Measurements from ENCODE around the gene TMPRSS6. TPM values are rescaled to one million over a fixed set of nuclear protein-coding genes. Genes with fewer than 3 reads are reported as not detected.
"Not testable (repeated sequence)": the region's sequence is repeated elsewhere in the genome, so short reads cannot be mapped to it uniquely, and the experiment has no call there.

Gene TMPRSS6
- total RNA-seq, 4 donors from 2014 or later, result not detected

- no peak for DNase-seq (ENCODE audit: extremely low spot score)
- intact Hi-C loops (cut with DNase I), result loop anchor here (10.0 kb wide), 1 partner anchor 132 kb away; no protein-coding TSS in a partner anchor
- WGBS, result 88% methylated on average over 8 of the region's 8 CpGs
Measured at GRCh38 chr22:37072673-37073072, 36.8 kb downstream of the TMPRSS6 start.

GRCh38 chr22:37071850-37072592 lies 37.5 kb downstream of the TMPRSS6 start:
- intact Hi-C loops (cut with DNase I), result loop anchor here (10.0 kb wide), 1 partner anchor 133 kb away; no protein-coding TSS in a partner anchor
- H3K27ac ChIP-seq (replicated peaks in 1 of 4); DNase-seq (ENCODE audit: extremely low spot score); H3K9me3 ChIP-seq; H3K36me3 ChIP-seq; H3K4me1 ChIP-seq; H3K4me3 ChIP-seq: not testable (repeated sequence)
- WGBS, result 90% methylated on average over 5 of the region's 5 CpGs
- peaks cover 0 to 89% (median 28%) of the 10 kb centered on the region in 4 donors for H3K27me3 ChIP-seq

More at GRCh38 chr22:37072673-37073072, 36.8 kb downstream of the TMPRSS6 start:
- Histone ChIP-seq H3K36me3 (no peaks in the 10 kb centered on the region), H3K4me3 (no peak overlapping the region), H3K4me1 (peaks cover 0 to 4% (median 0%) of the 10 kb centered on the region in 4 donors), H3K27ac (replicated peaks in 1 of 4) (no peak overlapping the region), H3K27me3 (peaks cover 0 to 86% (median 27%) of the 10 kb centered on the region in 4 donors), H3K9me3 (no peaks in the 10 kb centered on the region)
- TF ChIP-seq POLR2A (IDR thresholded peaks at IDR 0.05; ENCODE audit: low read depth) (no peak), CTCF (IDR thresholded peaks at IDR 0.05) (no peak), POLR2AphosphoS5 (IDR thresholded peaks at IDR 0.05) (peak in 1 of 2 donors; percentile 29)

DNA sequence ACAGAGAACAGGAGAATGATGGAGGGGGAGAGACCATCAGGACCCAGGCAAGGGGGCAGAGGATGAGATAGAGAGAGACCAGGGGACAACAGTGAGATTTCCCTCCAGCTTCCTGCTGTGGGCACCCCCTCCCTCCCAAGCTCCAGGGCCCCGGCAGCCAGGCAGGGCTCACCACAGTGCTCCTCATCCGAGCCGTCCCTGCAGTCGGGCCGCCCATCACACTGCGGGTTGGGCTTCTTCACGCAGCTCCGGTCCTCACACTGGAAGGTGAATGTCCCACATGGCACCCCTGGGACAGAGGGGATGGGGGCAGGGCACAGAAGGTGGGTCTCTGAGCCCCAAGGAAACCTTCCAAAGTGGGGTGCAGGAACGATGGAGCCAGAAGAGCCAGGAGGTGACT lies 38.8 kb downstream of the TMPRSS6 start:
- H3K4me3 ChIP-seq, result no peak overlapping the region
- H3K27ac ChIP-seq (replicated peaks in 1 of 4), result no peak overlapping the region
- 67% methylated on average over 9 of the region's 9 CpGs for WGBS
- intact Hi-C loops (cut with DNase I), result loop anchor here (10.0 kb wide), 1 partner anchor 134 kb away; no protein-coding TSS in a partner anchor
- TF ChIP-seq POLR2AphosphoS5 (IDR thresholded peaks at IDR 0.05) (no peak), POLR2A (IDR thresholded peaks at IDR 0.05; ENCODE audit: low read depth) (no peak), CTCF (IDR thresholded peaks at IDR 0.05) (no peak), EP300 (IDR thresholded peaks at IDR 0.05) (no peak)
- DNase-seq (ENCODE audit: extremely low spot score), result no peak
- peaks cover 0 to 91% (median 28%) of the 10 kb centered on the region in 4 donors for H3K27me3 ChIP-seq
- H3K9me3 ChIP-seq, result no peaks in the 10 kb centered on the region
- peaks cover 0 to 4% (median 0%) of the 10 kb centered on the region in 4 donors for H3K4me1 ChIP-seq
- no peaks in the 10 kb centered on the region for H3K36me3 ChIP-seq

- peaks cover 0 to 89% (median 28%) of the 10 kb centered on the region in 4 donors for H3K27me3 ChIP-seq
- 76% methylated on average over 8 of the region's 8 CpGs for WGBS
- intact Hi-C loops (cut with DNase I), result loop anchor here (10.0 kb wide), 1 partner anchor 134 kb away; no protein-coding TSS in a partner anchor
Measured at GRCh38 chr22:37070334-37070733, 39.2 kb downstream of the TMPRSS6 start.

More at GRCh38 chr22:37070334-37070733, 39.2 kb downstream of the TMPRSS6 start:
- DNase-seq (ENCODE audit: extremely low spot score), result no peak
- H3K9me3 ChIP-seq, result no peaks in the 10 kb centered on the region
- H3K4me3 ChIP-seq, result no peak overlapping the region
- no peak overlapping the region for H3K27ac ChIP-seq (replicated peaks in 1 of 4)
- no peaks in the 10 kb centered on the region for H3K36me3 ChIP-seq
- peaks cover 0 to 4% (median 0%) of the 10 kb centered on the region in 4 donors for H3K4me1 ChIP-seq
- TF ChIP-seq POLR2AphosphoS5 (IDR thresholded peaks at IDR 0.05) (no peak), CTCF (IDR thresholded peaks at IDR 0.05) (no peak), EP300 (IDR thresholded peaks at IDR 0.05) (no peak), POLR2A (IDR thresholded peaks at IDR 0.05; ENCODE audit: low read depth) (no peak)

All from esophagus muscularis mucosa (tissue), 4 donors.